ENCODE results near the gene BTC.

Gene BTC

DNA sequence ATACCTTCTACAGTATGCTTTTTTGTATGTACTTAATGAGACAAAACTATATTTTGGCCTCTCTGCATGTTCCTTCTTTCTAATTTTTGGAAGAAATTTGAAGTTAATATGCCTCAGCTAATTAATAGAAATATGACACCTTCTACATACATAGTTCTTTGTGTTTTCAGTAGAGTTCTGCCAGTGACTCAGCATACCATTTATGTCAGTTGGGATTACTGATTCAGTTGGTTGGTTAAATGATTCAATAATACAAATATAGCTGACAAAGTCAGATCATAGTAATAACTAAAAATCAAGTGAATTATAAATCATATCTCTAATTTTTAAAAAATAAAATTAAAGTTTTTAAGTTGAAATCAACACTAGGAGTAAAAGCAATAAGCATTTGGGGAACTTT lies 16.8 kb downstream of the BTC start:
- H3K27ac Mint-ChIP-seq, result no peak overlapping the region
- no peaks in the 10 kb centered on the region for H3K9me3 Mint-ChIP-seq
- H3K36me3 Mint-ChIP-seq, result no peaks in the 10 kb centered on the region
- no peaks in the 10 kb centered on the region for H3K4me1 Mint-ChIP-seq
- no peaks in the 10 kb centered on the region for H3K27me3 Mint-ChIP-seq
- CTCF ChIA-PET, result no interaction called here
- DNase-seq, result no peak
- H3K4me3 Mint-ChIP-seq, result no peak overlapping the region

DNA sequence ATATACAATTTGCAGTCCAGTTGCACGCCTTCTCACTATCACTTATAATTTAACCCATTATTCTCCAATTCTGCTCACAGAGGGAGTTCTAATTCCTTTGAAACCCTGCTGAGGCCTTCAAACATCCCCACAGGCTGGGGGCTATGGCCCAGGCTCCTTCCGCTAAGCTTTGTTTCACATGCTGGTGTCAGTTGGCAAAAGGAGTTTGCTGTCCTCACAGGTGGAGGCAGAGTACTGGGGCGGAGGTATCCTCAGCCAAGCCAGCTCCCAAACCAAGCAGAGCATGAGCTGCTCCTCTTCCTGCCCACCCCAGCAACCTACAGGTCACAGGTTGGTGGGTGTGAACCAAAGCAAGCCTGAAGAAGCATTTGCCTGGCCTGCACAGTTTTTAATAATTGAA lies 21.5 kb downstream of the BTC start:
- H3K36me3 Mint-ChIP-seq, result no peaks in the 10 kb centered on the region
- H3K27ac Mint-ChIP-seq, result no peak overlapping the region
- DNase-seq, result no peak
- no peaks in the 10 kb centered on the region for H3K9me3 Mint-ChIP-seq
- CTCF ChIA-PET, result no interaction called here
- no peak overlapping the region for H3K4me3 Mint-ChIP-seq
- no peaks in the 10 kb centered on the region for H3K27me3 Mint-ChIP-seq
- no peaks in the 10 kb centered on the region for H3K4me1 Mint-ChIP-seq

DNA sequence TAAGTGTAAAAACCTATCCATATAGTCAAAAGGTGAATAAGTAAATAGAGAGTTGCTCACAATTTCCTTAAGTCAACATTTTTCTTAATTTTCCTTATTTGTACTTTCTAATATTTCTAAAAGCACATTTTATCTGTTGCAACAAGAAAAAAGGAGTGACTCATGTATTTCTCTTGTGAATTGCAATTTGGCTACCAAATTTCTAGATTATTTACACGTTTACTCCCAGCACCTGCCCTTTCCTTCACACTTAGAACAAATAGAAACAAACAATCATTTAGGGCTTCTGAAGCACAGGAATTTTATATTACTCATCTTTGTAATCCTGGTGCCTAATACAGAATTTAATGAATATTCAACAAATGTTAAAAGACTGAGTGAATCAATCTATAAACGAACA lies 22.2 kb downstream of the BTC start:
- H3K4me3 Mint-ChIP-seq, result no peak overlapping the region
- H3K27ac Mint-ChIP-seq, result no peak overlapping the region
- no peaks in the 10 kb centered on the region for H3K4me1 Mint-ChIP-seq
- CTCF ChIA-PET, result no interaction called here
- no peak for DNase-seq
- H3K27me3 Mint-ChIP-seq, result no peaks in the 10 kb centered on the region
- no peaks in the 10 kb centered on the region for H3K36me3 Mint-ChIP-seq
- H3K9me3 Mint-ChIP-seq, result no peaks in the 10 kb centered on the region

DNA sequence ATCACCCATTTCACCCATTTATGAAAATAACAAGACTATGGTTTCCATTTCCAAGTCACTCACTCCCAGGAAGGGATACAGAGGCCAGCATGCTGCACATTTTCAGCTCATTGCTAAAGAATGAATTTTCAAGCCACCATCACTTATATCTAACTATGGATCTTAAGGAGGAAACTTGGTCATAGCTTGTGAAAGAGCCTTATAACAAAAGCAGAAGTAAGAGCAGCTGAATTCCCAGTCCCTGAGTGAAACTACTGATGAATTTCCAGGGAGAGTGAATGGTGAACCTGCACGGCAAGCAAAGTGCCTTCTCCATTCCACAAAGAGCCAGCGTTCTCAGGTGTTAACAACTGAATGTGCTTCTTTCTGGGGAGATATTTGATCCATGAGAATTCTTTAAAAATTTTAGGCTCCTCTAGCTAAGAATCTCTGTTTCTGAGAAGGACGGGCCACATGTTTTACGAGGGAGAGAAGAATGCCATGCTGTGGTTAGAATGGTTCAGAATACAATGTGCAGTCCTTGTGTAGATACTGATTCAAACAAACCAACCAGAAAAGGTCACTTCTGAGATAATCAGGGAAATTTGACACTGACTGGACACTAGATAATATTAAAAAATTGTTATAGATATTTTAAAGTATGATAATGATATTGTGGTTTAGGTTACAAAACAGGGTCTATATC lies 24.0 kb downstream of the BTC start:
- no peaks in the 10 kb centered on the region for H3K27me3 Mint-ChIP-seq
- DNase-seq, result no peak
- CTCF ChIA-PET, result no interaction called here
- H3K4me3 Mint-ChIP-seq, result no peak overlapping the region
- no peaks in the 10 kb centered on the region for H3K36me3 Mint-ChIP-seq
- no peak overlapping the region for H3K27ac Mint-ChIP-seq
- no peaks in the 10 kb centered on the region for H3K4me1 Mint-ChIP-seq
- H3K9me3 Mint-ChIP-seq, result no peaks in the 10 kb centered on the region

DNA sequence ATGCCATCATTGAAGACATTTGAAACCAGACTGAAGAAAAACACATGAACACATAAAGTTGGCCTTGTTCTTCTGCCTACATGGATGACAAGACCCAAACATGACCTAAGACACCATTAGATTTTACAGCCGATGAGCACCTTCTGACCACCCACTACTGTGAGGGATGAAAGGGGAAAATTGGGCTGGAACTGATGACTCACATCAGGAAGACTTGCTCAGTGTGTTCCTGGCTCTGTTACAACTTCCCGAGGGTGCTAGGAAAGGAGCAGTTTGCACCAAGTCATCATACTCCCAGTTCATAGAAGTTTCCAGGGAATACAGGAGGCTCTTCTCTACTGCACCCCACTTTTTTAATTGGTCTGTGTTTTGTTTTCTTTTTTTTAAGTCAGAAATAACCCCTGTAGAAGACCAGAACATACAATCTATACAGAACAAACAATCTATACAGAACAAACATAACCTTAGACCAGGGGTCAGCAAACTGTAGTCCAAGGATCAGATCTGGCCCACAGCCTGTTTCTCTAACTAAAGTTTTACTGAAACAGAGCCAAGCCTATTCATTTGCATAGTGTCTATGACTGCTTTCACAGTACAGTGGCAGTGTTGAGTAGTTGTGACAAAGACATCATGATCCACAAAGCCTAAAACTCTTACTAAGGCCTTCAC lies 25.3 kb downstream of the BTC start:
- Mint-ChIP-seq H3K4me3 (no peak overlapping the region), H3K27me3 (no peaks in the 10 kb centered on the region), H3K36me3 (no peaks in the 10 kb centered on the region), H3K4me1 (no peaks in the 10 kb centered on the region), H3K27ac (no peak overlapping the region), H3K9me3 (no peaks in the 10 kb centered on the region)
- DNase-seq, result no peak
- CTCF ChIA-PET, result no interaction called here

DNA sequence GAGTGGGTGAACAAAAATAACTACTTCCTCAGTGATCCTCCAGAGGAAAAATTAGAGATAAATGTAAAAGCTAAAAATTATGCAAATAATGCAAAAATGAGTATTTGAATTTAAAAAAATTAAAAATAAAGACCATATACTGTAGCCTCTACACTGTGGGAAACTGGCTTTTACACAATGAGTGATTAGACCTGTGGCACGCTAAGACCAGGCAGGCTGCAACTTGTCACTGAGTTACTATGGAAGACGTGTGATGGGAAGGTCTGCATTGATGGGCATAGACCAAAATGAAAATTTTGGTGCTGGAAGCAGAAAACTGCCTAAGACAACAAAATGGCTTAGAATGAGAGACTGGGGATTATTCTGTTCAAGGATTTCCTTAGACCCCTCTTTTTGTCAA lies 30.2 kb downstream of the BTC start:
- no peaks in the 10 kb centered on the region for H3K36me3 Mint-ChIP-seq

DNA sequence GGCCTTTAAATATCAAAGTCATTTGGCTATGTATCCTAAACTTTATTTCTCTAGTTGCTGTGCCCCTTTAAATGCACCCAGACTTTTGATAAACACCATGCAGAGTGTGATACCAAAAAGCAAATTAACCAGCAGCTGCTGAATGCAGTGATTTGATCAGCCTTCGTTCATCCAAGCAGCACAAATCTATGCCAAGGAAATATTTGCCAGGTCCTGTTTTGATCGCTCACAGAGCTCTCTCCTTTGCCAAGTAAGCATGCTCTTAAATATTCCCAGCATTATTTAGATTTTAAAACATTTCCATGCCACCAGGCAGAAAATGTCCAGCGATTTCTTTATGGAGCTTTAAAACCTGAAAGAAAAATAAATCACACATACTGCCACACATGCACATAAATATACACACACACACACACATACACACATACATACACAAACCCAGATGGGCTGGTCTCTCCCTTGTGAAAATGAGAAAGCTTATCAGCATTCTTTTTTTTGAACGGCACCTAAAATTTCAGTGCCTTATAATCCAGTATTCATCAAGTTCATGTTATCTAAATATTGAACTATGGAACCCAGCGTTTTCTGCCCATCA lies 35.7 kb downstream of the BTC start:
- no peak for DNase-seq
- Mint-ChIP-seq H3K36me3 (no peaks in the 10 kb centered on the region), H3K4me1 (no peaks in the 10 kb centered on the region), H3K27me3 (no peaks in the 10 kb centered on the region), H3K4me3 (no peak overlapping the region), H3K27ac (no peak overlapping the region), H3K9me3 (no peaks in the 10 kb centered on the region)
- CTCF ChIA-PET, result no interaction called here

More for the DNA sequence above, 30.2 kb downstream of the BTC start:
- Mint-ChIP-seq H3K9me3 (no peaks in the 10 kb centered on the region), H3K27ac (no peak overlapping the region), H3K4me1 (no peaks in the 10 kb centered on the region), H3K4me3 (no peak overlapping the region), H3K27me3 (no peaks in the 10 kb centered on the region)
- CTCF ChIA-PET, result no interaction called here
- DNase-seq, result no peak

DNA sequence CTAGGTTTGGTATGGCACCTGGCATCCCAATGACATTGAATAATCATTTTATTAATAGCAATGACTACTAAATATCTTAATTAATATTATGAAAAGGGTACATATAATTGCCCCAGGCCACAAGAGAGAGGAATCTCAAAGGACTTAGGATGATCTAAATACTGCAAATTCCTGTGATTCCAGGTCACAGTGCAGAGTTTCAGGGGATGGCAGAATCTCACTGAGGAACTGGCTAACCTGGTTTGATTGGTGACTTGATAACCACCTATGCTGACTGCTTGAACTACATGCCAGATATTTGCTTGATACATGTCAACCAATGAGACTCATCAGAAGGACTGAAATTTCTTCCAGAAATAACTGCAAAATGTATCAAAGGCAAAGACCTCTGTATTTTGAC lies 37.2 kb downstream of the BTC start:
- H3K4me1 Mint-ChIP-seq, result no peaks in the 10 kb centered on the region
- DNase-seq, result no peak
- H3K27me3 Mint-ChIP-seq, result no peaks in the 10 kb centered on the region
- CTCF ChIA-PET, result no interaction called here
- no peaks in the 10 kb centered on the region for H3K36me3 Mint-ChIP-seq
- no peak overlapping the region for H3K27ac Mint-ChIP-seq
- no peaks in the 10 kb centered on the region for H3K9me3 Mint-ChIP-seq
- H3K4me3 Mint-ChIP-seq, result no peak overlapping the region

DNA sequence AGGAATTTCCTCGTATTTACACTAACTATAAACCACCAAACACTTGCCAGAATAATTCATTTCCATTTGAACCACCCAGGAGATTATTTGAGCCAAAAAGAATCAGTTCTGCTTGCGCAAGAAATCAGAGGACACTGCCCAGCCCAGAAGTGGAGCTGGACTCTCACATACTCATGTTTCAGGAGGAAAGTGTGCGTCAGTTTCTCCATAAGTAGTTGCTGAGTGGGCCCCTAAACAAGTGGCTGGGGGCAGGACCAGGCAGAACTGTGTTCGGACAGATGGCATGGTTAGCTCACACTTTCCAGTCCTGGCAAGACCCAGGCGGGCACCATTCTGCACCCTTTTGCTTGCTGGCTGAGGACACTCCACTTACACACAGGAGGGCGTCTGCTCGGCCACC lies 38.8 kb downstream of the BTC start:
- Mint-ChIP-seq H3K36me3 (no peaks in the 10 kb centered on the region), H3K9me3 (no peaks in the 10 kb centered on the region), H3K4me3 (no peak overlapping the region), H3K4me1 (no peaks in the 10 kb centered on the region), H3K27ac (no peak overlapping the region), H3K27me3 (no peaks in the 10 kb centered on the region)
- DNase-seq, result no peak
- CTCF ChIA-PET, result no interaction called here

DNA sequence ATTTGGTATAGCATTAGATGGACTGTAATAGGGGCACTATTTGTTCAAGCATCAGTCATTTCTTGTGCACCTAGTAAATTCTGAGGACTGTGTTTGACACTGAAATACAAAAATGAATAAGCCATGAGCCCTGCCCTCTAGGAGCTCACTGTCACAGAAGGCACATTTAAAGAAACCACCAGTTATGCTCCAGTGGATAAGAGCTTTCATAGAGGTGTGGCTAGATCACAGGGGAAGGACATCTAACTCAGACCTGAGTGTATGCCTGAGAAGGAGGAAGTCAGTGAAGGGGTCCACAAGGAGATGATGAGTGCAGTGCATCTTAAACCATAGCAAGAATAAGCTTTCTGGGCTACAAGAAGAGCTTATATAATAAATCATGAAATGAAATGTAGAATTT lies 40.1 kb downstream of the BTC start:
- Mint-ChIP-seq H3K9me3 (no peaks in the 10 kb centered on the region), H3K27me3 (no peaks in the 10 kb centered on the region), H3K4me3 (no peak overlapping the region)

DNA sequence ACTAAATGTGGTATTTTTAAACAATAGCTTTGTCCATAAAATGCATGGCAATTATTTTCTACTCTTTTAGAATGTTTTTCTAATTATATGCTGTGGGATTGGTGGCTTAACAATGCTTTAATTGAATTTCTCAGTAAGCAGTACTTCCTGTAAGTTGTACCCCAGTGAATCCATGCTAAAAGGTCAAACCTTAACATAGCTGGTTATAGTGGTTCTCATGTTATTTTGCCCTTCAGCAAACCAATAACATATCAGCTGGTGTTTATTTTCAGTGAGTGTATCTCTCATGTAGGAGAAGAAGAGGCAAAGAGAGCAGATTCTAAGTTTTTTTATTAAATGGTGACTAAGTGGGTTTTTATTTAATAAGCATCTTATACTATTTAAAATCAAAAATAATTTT lies 41.5 kb downstream of the BTC start:
- Mint-ChIP-seq H3K27ac (no peak overlapping the region), H3K36me3 (no peaks in the 10 kb centered on the region), H3K9me3 (no peaks in the 10 kb centered on the region), H3K4me1 (no peaks in the 10 kb centered on the region), H3K27me3 (no peaks in the 10 kb centered on the region), H3K4me3 (no peak overlapping the region)
- DNase-seq, result no peak
- CTCF ChIA-PET, result no interaction called here

More for the DNA sequence above, 40.1 kb downstream of the BTC start:
- CTCF ChIA-PET, result no interaction called here
- H3K27ac Mint-ChIP-seq, result no peak overlapping the region
- no peak for DNase-seq
- H3K4me1 Mint-ChIP-seq, result no peaks in the 10 kb centered on the region
- no peaks in the 10 kb centered on the region for H3K36me3 Mint-ChIP-seq

DNA sequence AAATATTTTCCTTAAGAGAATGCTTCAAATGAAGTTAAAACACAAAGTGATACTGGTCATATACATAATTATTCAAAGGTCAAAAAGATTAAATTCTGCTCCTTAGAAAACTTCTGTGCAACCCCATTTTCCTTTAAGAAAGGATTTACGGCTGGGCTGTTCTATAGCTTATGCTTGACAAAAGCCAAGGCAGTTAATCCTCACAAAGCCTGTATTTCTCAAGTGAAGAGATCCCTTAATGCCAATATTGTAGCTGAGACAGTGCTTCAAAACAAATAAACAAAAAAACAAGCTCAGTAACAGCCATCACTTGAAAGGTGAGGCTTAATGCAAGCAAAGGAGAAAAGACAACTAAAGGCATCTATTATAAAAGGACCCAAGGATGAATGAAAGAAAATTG lies 42.5 kb downstream of the BTC start:
- CTCF ChIA-PET, result no interaction called here

DNA sequence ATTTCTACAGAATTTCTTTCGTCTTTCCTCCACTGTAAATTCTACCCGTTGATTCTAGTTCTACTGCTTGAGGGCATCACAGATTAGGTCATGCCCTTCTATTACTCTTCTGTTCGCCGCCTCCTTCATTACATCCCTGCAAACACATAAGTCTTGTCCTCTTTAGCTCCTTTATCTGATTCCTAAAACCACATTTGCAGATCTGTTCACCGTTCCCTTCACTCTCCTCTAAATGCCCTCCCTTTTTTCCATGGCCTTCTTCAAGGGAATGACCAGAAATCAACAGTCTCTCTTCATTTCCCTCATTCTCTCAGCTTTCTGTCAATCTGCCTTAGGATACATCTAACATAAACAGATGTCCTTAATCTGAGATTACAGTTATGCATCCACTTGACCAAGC lies 43.1 kb downstream of the BTC start:
- no peak for DNase-seq
- no peaks in the 10 kb centered on the region for H3K9me3 Mint-ChIP-seq
- H3K27ac Mint-ChIP-seq, result no peak overlapping the region
- CTCF ChIA-PET, result no interaction called here
- no peak overlapping the region for H3K4me3 Mint-ChIP-seq
- no peaks in the 10 kb centered on the region for H3K36me3 Mint-ChIP-seq
- no peaks in the 10 kb centered on the region for H3K27me3 Mint-ChIP-seq
- H3K4me1 Mint-ChIP-seq, result no peaks in the 10 kb centered on the region

More for the DNA sequence above, 42.5 kb downstream of the BTC start:
- no peaks in the 10 kb centered on the region for H3K9me3 Mint-ChIP-seq
- no peak overlapping the region for H3K4me3 Mint-ChIP-seq
- no peak for DNase-seq
- no peaks in the 10 kb centered on the region for H3K27me3 Mint-ChIP-seq
- H3K36me3 Mint-ChIP-seq, result no peaks in the 10 kb centered on the region
- H3K4me1 Mint-ChIP-seq, result no peaks in the 10 kb centered on the region
- no peak overlapping the region for H3K27ac Mint-ChIP-seq

DNA sequence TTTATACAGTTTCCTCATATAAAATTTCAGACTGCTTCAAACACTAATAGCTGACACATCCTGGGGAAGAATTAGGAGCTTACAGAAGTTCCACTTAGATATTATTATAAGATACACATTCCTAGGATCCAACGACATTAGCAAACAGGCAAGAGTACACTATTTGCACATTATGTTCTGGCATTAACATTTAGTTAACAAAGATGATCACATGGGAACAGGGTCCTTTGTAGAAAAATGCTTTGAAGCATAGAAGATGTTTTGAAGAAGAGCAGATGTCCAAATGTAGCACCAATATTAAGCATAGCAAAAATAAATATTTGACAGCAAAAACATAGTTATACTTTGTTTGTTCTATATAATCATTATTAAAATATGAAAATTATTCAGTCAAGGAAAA lies 52.1 kb downstream of the BTC start:
- CTCF ChIA-PET, result no interaction called here
- H3K4me1 Mint-ChIP-seq, result no peaks in the 10 kb centered on the region
- H3K9me3 Mint-ChIP-seq, result no peaks in the 10 kb centered on the region
- H3K36me3 Mint-ChIP-seq, result no peaks in the 10 kb centered on the region
- H3K27me3 Mint-ChIP-seq, result no peaks in the 10 kb centered on the region
- DNase-seq, result no peak
- no peak overlapping the region for H3K27ac Mint-ChIP-seq
- no peak overlapping the region for H3K4me3 Mint-ChIP-seq

DNA sequence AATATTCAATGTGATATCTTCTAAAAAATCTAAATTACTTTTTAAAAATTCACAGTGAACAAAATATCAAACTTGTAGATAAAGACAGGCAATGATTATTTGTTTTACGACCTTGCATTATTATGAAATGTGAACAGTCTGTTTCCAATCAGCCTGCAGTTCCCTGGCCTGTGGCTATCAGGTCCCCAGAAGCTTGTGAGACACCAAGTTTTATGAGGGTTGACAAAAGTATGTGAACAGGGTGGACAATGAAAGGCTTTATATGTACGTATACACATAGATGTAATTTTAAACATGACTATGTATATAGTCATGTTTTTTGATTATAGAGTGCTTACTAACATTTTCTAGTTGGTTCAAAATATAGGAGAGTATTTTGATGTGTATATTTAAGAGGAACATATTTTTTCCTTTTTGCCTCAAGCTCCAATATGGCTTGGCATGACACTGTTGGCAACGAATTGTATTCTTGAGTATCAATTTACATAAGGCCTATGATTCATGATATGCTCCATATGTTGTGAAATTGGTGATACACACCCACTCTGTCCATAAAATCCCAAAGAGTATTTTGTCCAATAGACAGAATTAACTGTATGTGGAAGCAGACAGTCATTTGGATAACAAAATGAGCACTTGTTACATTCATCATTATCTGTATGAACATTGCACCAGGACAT lies 55.7 kb downstream of the BTC start:
- H3K4me1 Mint-ChIP-seq, result no peaks in the 10 kb centered on the region
- H3K27ac Mint-ChIP-seq, result no peak overlapping the region
- CTCF ChIA-PET, result no interaction called here
- no peaks in the 10 kb centered on the region for H3K9me3 Mint-ChIP-seq
- no peak overlapping the region for H3K4me3 Mint-ChIP-seq
- H3K27me3 Mint-ChIP-seq, result no peaks in the 10 kb centered on the region
- DNase-seq, result no peak
- H3K36me3 Mint-ChIP-seq, result no peaks in the 10 kb centered on the region

Data from activated naive CD4-positive, alpha-beta T cell treated with anti-CD3 and anti-CD28 coated beads, Interleukin-2, amount 10 ng/mL, durations not matched to agents 7 days and 5 days (primary cell).